Heart right ventricle (tissue), 16 donors: ENCODE results near the gene UBR2. TPM values are rescaled to one million over a fixed set of nuclear protein-coding genes. Genes with fewer than 3 reads are reported as not detected.
"Not testable (repeated sequence)": the region's sequence is repeated elsewhere in the genome, so short reads cannot be mapped to it uniquely, and the experiment has no call there.

Experiments
- ATAC-seq, 8 donors: fragments of 200-7000 bp; cut with Tn5 transposase; one replicate each; pipeline ENCODE4 v1.9.1; 2020; ENCODE audit warnings: mild to moderate bottlenecking in 8 of 8, moderate library complexity in 8 of 8, moderate number of reproducible peaks in 1 of 8
- DNase-seq, 2 donors: peaks; one replicate each; pipeline ENCODE4 v3.0.0-alpha.2; 2020
- H3K27ac ChIP-seq, 10 donors: fragments of 200-600 bp; sonication (generic) in 2 of 10; one replicate each; pipeline versions ENCODE4 v1.5.0 to v1.8.0; 2020 to 2022; ENCODE audit warnings: mild to moderate bottlenecking in 3 of 10
- H3K27me3 ChIP-seq, 7 donors: fragments of 200-600 bp; one replicate each; pipeline ENCODE4 v1.8.0; 2021 to 2022; ENCODE audit warnings: mild to moderate bottlenecking in 2 of 7
- H3K36me3 ChIP-seq, 9 donors: fragments of 200-600 bp; sonication (generic) in 1 of 9; one replicate each; pipeline versions ENCODE4 v1.5.0 to v1.8.0; 2020 to 2022; ENCODE audit warnings: mild to moderate bottlenecking in 2 of 9
- H3K4me1 ChIP-seq, 9 donors: fragments of 200-600 bp; sonication (generic) in 1 of 9; one replicate each; pipeline versions ENCODE4 v1.5.0 to v1.8.0; 2020 to 2022; ENCODE audit warnings: mild to moderate bottlenecking in 4 of 9
- H3K4me3 ChIP-seq, 10 donors: fragments of 200-600 bp; sonication (generic) in 2 of 10; one replicate each; pipeline versions ENCODE4 v1.5.0 to v1.8.0; 2020 to 2022; ENCODE audit warnings: mild to moderate bottlenecking in 7 of 10, moderate library complexity in 2 of 10
- H3K9me3 ChIP-seq, 11 donors: fragments of 200-600 bp in 10 of 11; sonication (generic) in 2 of 11; one replicate each; pipeline versions ENCODE4 v1.5.0 to v1.8.0; 2013 to 2022; ENCODE audit warnings: mild to moderate bottlenecking in 2 of 11, control low read depth in 1 of 11, moderate library complexity in 1 of 11
- WGBS, 2 donors: extraction: QIAGEN DNeasy Blood & Tissue Kit; methylation state at CpG; one replicate each; pipeline ENCODE4 v1.1.7; 2013; ENCODE audit warnings: inconsistent platforms in 1 of 2; 5-methylcytosine and 5-hydroxymethylcytosine counted together
- intact Hi-C, 10 donors: fragments of 100-400 bp; cut with DNase I; formaldehyde crosslinking; loops; one replicate each; pipeline versions ENCODE4 v1.11.1 to v1.14.2; 2022
- polyA plus RNA-seq, 2 donors: library from polyadenylated mRNA; stranded (reverse); fragments of 200-250 nt; gene quantifications; one replicate each; pipeline ENCODE4 v1.2.3, GENCODE V29; 2013
- total RNA-seq, 10 donors: library from RNA; stranded (reverse); fragmentation: NEBNext Ultra II Directional in 3 of 10; extraction: Animal tissue kit (Norgen Biotek cat#: 25700) in 3 of 10; gene quantifications; one replicate each; pipeline versions ENCODE4 v1.2.1 to v1.2.4, GENCODE V29; 2021 to 2023
- TF ChIP-seq, protein P1 (sequence below), 9 donors: fragments of 200-600 bp; sonication (generic) in 2 of 9; IDR thresholded peaks; one replicate each; pipeline versions ENCODE4 v1.5.0 to v1.8.0; 2021 to 2022; ENCODE audit warnings: antibody characterized with exemption in 9 of 9, mild to moderate bottlenecking in 5 of 9, moderate library complexity in 1 of 9
- donor health status: Arrhythmogenic right ventricular cardiomyopathy.
- donor health status: ischemic (EF 13 %, LVEDD 7.1; RV severe dilation, severe dysfunction).
- donor health status: healthy with polysubstance abuse.
- donor health status: DM: no; HTN: yes; CAD: no.
- donor health status: DM: no; HTN: no; CAD: no.
- donor health status: ischemic (EF 25% LVEDD 6.9; RV normal size, moderate dysfunction).
- donor health status: ischemic (EF 25% LVEDD 5.7; RV mildly dilated, moderate dysfunction).
- donor health status: healthy.
- donor health status: DM: yes; HTN: yes; CAD: no.
- donor health status: Ischemic cardiomyopathy.
- donor health status: ischemic (EF 35%, LVEDD 5.7; RV mildly dilated, moderate dysfunction).
- donor health status: nonischemic (EF 11% LVEDD 7.7; RV severe dilation, severe dysfunction).
- donor health status: DM: yes; HTN: yes; CAD: no.
- donor health status: PGD.
- donor health status: ischemic (EF 29% LVEDD 5.4; RV normal size, mild dysfunction).
- donor health status: nonischemic (EF 23%, LVEDD 6.1; RV moderate dilation, normal function).

UBR2 gene
- total and polyA plus RNA-seq, 12 donors: 6.7 to 36.5 (median 34.4) TPM

DNA sequence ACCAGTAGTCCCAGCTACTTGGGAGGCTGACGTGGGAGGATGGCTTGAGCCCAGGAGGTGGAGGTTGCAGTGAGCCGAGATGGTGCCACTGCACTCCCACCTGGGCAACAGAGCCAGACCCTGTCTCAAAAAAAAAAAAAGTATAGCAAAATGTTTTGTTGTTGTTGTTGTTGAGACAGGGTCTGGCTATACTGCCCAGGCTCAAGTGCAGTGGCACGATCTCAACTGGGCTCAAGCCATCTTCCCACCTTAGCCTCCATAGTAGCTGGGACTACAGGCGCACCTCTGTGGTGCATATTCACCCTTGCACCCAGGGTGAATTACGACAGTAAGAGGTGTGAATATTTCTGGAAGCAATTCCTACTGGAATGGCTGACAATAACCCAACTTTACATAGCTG lies 11.4 kb upstream of the UBR2 start:
- TF ChIP-seq, protein P1, sequence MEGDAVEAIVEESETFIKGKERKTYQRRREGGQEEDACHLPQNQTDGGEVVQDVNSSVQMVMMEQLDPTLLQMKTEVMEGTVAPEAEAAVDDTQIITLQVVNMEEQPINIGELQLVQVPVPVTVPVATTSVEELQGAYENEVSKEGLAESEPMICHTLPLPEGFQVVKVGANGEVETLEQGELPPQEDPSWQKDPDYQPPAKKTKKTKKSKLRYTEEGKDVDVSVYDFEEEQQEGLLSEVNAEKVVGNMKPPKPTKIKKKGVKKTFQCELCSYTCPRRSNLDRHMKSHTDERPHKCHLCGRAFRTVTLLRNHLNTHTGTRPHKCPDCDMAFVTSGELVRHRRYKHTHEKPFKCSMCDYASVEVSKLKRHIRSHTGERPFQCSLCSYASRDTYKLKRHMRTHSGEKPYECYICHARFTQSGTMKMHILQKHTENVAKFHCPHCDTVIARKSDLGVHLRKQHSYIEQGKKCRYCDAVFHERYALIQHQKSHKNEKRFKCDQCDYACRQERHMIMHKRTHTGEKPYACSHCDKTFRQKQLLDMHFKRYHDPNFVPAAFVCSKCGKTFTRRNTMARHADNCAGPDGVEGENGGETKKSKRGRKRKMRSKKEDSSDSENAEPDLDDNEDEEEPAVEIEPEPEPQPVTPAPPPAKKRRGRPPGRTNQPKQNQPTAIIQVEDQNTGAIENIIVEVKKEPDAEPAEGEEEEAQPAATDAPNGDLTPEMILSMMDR (IDR thresholded peaks at IDR 0.05): no peak
- 79 to 95% methylated on average over 5 of the region's 5 CpGs for WGBS, 2 donors
- Histone ChIP-seq H3K36me3 (no peaks in the 10 kb centered on the region), H3K4me3 (no peak overlapping the region), H3K27ac (no peak overlapping the region), H3K9me3 (peaks cover 0 to 5% (median 0%) of the 10 kb centered on the region in 11 donors), H3K27me3 (peaks cover 0 to 4% (median 0%) of the 10 kb centered on the region in 7 donors), H3K4me1 (peaks cover 0 to 19% (median 7%) of the 10 kb centered on the region in 9 donors)
- ATAC-seq (no peak), DNase-seq (no peak)
- intact Hi-C loops: loop anchor here in 1 of 10 donors (10.0 kb wide), 1 partner anchor 498 kb away; the partner anchor contains the start of gene TAF8

DNA sequence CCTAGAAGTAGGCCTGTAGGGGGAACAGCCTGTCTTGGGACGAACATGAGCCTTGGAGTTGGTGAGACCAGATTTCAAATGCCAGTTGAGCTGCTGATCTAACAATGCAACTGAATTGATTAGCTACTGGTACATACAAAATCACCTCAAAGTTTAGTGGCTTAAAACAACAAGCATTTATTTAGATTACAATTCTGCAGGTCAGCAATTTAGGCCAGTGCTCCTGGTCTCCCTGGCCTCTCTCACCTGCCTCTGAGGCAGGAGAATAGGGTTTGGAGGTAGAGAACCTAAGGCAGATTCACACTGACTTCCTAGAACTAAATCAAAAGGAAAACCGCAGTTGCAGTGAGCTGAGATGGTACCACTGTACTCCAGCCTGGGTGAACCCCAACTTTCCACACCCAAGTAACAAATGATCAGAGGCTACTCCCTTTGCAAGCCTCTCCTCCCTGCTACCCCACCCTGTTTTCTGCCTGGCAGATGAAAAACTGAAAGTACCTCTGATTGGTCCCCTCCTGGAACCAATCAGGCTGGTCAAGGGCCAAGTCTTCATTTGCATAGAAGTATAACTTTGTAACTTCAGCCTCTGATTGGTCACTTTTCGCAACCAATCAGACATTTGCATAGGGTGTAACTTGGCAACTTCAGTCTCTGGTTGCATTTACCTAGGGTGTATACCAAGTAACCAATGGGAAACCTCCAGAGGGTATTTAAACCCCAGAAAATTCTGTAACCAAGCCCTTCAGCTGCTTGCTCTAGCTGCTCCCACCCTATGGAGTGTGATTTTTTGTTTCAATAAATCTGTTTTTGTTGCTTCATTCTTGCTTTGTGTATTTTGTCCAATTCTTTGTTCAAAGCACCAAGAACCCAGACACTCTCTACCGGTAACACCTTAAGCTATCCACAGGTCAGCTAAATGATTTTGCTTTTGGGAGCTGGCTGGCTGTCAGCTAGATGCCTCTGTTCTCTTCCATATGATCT lies 8.1 kb upstream of the UBR2 start:
- Histone ChIP-seq H3K27me3 (peaks cover 0 to 4% (median 0%) of the 10 kb centered on the region in 7 donors), H3K27ac (no peak overlapping the region), H3K4me3 (no peak overlapping the region), H3K9me3 (peaks cover 0 to 5% (median 0%) of the 10 kb centered on the region in 11 donors), H3K36me3 (no peaks in the 10 kb centered on the region), H3K4me1 (peaks cover 0 to 9% (median 0%) of the 10 kb centered on the region in 9 donors)
- intact Hi-C loops: loop anchor here in 1 of 10 donors (10.0 kb wide), 1 partner anchor 501 kb away; the partner anchor contains the start of gene TAF8
- TF ChIP-seq, protein P1 (IDR thresholded peaks at IDR 0.05): no peak
- ATAC-seq (no peak), DNase-seq (no peak)
- 96 to 98% methylated on average over 4 of the region's 4 CpGs for WGBS, 2 donors

DNA sequence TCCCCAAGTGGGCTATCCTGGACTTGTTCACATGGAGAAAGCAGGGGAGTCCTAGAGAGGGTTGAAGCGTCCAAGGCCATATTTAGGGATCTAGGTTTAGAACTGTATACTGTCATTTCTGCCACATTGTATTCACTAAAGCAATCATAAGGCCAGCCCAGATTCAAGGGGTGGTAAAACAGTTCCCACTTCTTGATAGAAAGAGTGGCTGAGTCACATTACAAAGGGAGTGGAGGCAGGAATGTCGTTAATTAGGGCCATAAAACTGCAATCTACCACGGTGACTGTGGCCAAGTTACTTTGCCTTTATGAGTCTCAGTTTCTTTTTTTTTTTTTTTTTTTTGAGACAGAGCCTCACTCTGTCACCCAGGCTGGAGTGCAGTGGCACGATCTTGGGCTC lies 7.4 kb upstream of the UBR2 start:
- WGBS, 2 donors: 87 to 90% methylated on average over 4 of the region's 4 CpGs
- intact Hi-C loops: loop anchor here in 1 of 10 donors (10.0 kb wide), 1 partner anchor 502 kb away; the partner anchor contains the start of gene TAF8
- no peak overlapping the region for H3K4me3 ChIP-seq
- H3K36me3 ChIP-seq: no peaks in the 10 kb centered on the region
- TF ChIP-seq, protein P1 (IDR thresholded peaks at IDR 0.05): no peak
- peaks cover 0 to 9% (median 0%) of the 10 kb centered on the region in 9 donors for H3K4me1 ChIP-seq
- peaks cover 0 to 5% (median 0%) of the 10 kb centered on the region in 11 donors for H3K9me3 ChIP-seq
- DNase-seq (no peak), ATAC-seq (no peak)
- H3K27ac ChIP-seq: no peak overlapping the region
- peaks cover 0 to 4% (median 0%) of the 10 kb centered on the region in 7 donors for H3K27me3 ChIP-seq

DNA sequence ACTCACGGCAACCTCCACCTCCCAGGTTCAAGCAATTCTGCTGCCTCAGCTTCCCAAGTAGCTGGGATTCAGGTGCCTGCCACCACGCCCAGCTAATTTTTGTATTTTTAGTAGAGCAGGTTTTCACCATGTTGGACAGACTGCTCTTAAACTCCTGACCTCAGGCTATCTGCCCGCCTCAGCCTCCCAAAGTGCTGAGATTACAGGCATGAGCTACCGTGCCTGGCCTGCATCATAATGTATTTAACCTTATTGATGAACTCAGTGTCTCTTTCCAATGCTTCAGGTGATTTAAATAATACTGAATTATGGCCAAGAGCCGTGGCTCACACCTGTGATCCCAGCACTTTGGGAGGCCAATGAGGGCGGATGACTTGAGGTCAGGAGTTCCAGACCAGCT lies 4.6 kb upstream of the UBR2 start:
- H3K4me3 ChIP-seq, H3K36me3 ChIP-seq, H3K4me1 ChIP-seq, H3K27ac ChIP-seq, ATAC-seq, H3K27me3 ChIP-seq, H3K9me3 ChIP-seq, DNase-seq: not testable (repeated sequence)
- intact Hi-C loops: loop anchor here in 1 of 10 donors (10.0 kb wide), 1 partner anchor 504 kb away; the partner anchor contains the start of gene TAF8
- WGBS, 2 donors: 82 to 85% methylated on average over 6 of the region's 6 CpGs
